Bronchial epithelial cell (primary cell): ENCODE measurements around the gene PRICKLE2. TPM values are rescaled to one million over a fixed set of nuclear protein-coding genes. Genes with fewer than 3 reads are reported as not detected.

Experiments
- DNase-seq: peaks from one replicate; pipeline ENCODE4 v3.0.0-alpha.2; 2010; ENCODE audit warnings: low read depth
- FAIRE-seq: peaks from 2 replicates; lab custom pipeline; 2011; peaks lifted over from hg19 to GRCh38; lab: Jason Lieb, UNC
- H3K27me3 ChIP-seq: 2 replicates; pipeline ENCODE4 v1.5.1; 2011; ENCODE audit warnings: low read length; ENCODE audit not compliant: control insufficient read depth, insufficient read depth
- H3K36me3 ChIP-seq: 2 replicates; pipeline ENCODE4 v1.5.1; 2011; ENCODE audit warnings: low read length; ENCODE audit not compliant: control insufficient read depth, insufficient read depth
- H3K4me3 ChIP-seq: 2 replicates; pipeline ENCODE4 v1.5.1; 2011; ENCODE audit warnings: mild to moderate bottlenecking, low read depth, low read length, control low read depth
- total RNA-seq: library from RNA; depleted of rRNA; stranded (reverse); fragments of >200 nt; gene quantifications from 2 replicates; pipeline ENCODE4 v1.2.1, GENCODE V29; 2014
- TF ChIP-seq, protein P1 (sequence below): IDR thresholded peaks from 2 replicates; pipeline ENCODE4 v1.5.1; 2011; ENCODE audit warnings: mild to moderate bottlenecking, moderate library complexity, low read length, control low read depth, inconsistent platforms; ENCODE audit not compliant: insufficient read depth, severe bottlenecking

The PRICKLE2 gene
- total RNA-seq, 1 donor from 2014 or later = 2.4 TPM

GRCh38 chr3:64117483-64117882 lies 107.8 kb downstream of the PRICKLE2 start:
- FAIRE-seq (no peak), DNase-seq (no peak)
- Histone ChIP-seq H3K36me3 (peaks cover 1% of the 10 kb centered on the region), H3K27me3 (no peaks in the 10 kb centered on the region), H3K4me3 (no peak overlapping the region)
- TF ChIP-seq, protein P1, sequence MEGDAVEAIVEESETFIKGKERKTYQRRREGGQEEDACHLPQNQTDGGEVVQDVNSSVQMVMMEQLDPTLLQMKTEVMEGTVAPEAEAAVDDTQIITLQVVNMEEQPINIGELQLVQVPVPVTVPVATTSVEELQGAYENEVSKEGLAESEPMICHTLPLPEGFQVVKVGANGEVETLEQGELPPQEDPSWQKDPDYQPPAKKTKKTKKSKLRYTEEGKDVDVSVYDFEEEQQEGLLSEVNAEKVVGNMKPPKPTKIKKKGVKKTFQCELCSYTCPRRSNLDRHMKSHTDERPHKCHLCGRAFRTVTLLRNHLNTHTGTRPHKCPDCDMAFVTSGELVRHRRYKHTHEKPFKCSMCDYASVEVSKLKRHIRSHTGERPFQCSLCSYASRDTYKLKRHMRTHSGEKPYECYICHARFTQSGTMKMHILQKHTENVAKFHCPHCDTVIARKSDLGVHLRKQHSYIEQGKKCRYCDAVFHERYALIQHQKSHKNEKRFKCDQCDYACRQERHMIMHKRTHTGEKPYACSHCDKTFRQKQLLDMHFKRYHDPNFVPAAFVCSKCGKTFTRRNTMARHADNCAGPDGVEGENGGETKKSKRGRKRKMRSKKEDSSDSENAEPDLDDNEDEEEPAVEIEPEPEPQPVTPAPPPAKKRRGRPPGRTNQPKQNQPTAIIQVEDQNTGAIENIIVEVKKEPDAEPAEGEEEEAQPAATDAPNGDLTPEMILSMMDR = no peak

DNA sequence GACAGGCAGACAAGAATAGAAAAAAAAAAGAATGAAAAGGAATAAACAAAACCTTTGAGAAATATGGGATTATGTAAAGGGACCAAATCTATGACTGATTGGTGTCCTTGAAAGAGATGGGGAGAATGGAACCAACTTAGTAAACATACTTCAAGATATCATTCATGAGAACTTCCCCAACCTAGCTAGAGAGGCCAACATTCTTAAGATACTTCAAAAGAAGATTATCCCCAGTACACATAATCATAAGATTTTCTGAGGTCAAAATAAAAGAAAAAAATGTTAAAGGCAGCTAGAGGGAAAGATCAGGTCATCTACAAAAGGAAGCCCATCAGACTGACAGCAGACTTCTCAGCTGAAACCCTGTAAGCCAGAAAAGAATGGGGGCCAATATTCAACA lies 110.6 kb downstream of the PRICKLE2 start:
- FAIRE-seq (no peak), DNase-seq (no peak)
- Histone ChIP-seq H3K4me3 (no peak overlapping the region), H3K27me3 (no peaks in the 10 kb centered on the region), H3K36me3 (peaks cover 1% of the 10 kb centered on the region)
- TF ChIP-seq, protein P1 = no peak

DNA sequence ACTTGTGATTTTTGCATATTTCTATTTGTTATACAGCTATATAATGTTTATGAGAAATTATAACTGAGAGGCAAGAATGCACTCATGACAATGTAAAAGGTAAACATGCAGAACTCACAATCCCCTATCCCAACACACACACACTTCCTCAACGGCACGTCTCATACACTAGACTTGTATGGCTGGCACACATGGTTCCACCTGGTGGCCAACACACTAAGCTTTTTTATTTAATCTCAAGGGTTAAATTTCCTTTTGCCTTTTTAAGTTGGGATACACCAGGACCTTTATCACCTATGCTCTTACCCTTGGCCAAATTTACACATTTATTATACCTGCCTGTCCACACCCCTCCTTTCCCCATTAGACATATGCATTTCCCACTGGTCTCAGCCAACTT lies 113.4 kb downstream of the PRICKLE2 start:
- FAIRE-seq = no peak
- TF ChIP-seq, protein P1 = no peak

GRCh38 chr3:64111083-64111482 lies 114.2 kb downstream of the PRICKLE2 start:
- TF ChIP-seq, protein P1 = no peak
- DNase-seq (no peak), FAIRE-seq (no peak)
- Histone ChIP-seq H3K4me3 (no peak overlapping the region), H3K27me3 (no peaks in the 10 kb centered on the region), H3K36me3 (peaks cover 1% of the 10 kb centered on the region)

More for the DNA sequence above, 113.4 kb downstream of the PRICKLE2 start:
- H3K4me3 ChIP-seq = no peak overlapping the region
- no peaks in the 10 kb centered on the region for H3K27me3 ChIP-seq
- DNase-seq = no peak
- peaks cover 1% of the 10 kb centered on the region for H3K36me3 ChIP-seq

DNA sequence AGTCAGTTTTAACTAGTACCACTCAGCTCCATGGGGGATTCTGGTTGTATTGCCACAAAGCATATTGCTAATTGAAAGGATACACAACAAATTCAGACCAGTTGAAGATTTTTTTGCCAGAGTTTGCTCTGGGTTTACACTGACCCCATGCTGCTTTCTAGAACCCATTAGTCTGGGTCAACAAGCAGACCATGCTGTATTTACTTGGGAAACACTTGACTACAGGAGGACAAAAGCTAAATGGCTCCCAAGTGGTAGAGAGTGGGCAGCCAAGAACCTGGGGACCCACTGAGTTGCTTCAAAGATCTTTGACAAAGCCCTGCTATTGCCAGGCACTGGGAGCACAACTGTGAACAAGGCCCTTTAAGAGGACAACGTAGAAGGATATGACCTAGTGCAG lies 115.2 kb downstream of the PRICKLE2 start:
- no peak for DNase-seq
- TF ChIP-seq, protein P1 = no peak
- H3K27me3 ChIP-seq = no peaks in the 10 kb centered on the region
- no peak overlapping the region for H3K4me3 ChIP-seq
- H3K36me3 ChIP-seq = peaks cover 1% of the 10 kb centered on the region
- no peak for FAIRE-seq

DNA sequence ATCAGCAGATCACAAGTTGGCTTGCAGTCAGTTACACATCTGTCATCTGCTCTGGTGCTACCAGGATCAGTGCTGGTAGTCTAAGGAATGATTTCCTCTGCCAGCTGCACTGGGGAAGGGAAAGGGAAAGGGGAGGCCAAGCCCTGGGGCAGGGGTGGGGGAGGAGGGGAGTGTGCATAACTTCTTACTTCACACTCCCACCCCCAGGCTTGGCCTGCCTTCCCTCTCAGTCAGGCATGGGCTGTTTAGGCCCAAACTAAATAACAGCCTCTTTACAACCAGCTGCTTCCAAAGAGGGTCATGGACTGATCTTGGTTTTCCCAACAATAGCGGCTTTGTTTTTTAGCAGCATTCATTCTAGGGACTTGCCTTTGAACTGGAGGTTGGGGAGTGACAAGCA lies 115.8 kb downstream of the PRICKLE2 start:
- Histone ChIP-seq H3K27me3 (no peaks in the 10 kb centered on the region), H3K4me3 (no peak overlapping the region), H3K36me3 (peaks cover 1% of the 10 kb centered on the region)
- FAIRE-seq (no peak), DNase-seq (no peak)
- TF ChIP-seq, protein P1 = no peak
